HG02943 (cell line): Measurements from ENCODE around the gene TMEM164.

ENCODE experiments used
- ATAC-seq: cut with Tn5 transposase; IDR thresholded peaks from one replicate; pipeline ENCODE4 v1.9.1; 2021; ENCODE audit warnings: mild to moderate bottlenecking, low read depth, moderate library complexity; ENCODE audit not compliant: unreplicated experiment

The TMEM164 gene

GRCh38 chrX:110036162-110037033 lies 33.5 kb downstream of the TMEM164 start:
- no peak for ATAC-seq

DNA sequence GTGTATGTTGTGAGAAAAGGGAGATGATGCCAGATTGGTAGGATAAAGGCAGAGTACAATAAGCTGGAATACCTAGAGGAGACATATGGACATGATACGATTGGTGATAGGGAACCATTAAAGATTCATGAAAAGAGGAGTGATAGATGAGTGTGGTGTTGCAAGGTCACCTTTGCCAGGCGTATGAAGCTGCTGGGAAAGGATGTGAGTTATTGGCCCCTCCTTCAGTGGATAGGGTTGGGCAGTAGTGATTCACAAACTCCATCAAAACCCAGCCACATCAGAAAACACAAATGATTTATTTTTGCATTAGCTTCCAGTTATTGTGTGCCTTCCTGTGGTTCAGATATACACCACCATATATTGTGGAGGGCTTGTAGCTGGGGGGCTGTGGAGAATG lies 34.3 kb downstream of the TMEM164 start:
- no peak for ATAC-seq

- no peak for ATAC-seq
Observed at GRCh38 chrX:110038900-110039299, 36.0 kb downstream of the TMEM164 start.

DNA sequence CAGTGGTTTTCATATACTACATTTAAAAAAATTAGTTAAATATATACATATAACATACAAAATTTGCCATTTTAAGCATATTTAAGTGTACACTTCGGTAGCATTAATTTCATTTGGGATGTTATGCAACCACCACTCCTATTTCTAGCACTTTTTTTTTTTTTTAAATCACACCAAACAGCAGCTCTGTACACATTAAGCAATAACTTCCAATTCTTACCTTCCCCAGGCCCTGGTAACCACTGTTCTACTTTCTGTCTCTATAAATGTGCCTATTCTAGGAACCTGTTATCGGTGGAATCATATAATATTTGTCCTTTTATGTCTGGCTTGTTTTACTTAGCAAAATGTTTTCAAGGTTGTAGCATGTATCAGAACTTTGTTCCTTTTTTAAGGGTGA lies 39.1 kb downstream of the TMEM164 start:
- ATAC-seq: no peak

DNA sequence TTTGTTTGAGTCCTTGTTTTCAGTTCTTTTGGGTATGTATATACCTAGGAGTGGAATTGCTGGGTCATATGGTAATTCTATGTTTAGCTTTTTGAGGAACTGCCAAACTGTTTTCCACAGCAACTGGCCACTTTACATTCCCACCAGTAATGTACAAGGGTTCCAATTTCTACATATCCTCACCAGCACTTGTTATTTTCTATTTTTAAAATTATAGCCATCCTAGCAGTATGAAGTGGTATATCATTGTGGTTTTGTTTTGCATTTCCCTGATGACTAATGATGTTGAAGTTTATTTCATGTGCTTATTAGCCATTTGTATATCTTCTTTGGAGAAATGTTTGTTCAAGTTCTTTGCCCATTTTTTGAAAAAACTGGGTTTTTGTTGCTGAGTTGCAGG lies 39.6 kb downstream of the TMEM164 start:
- no peak for ATAC-seq

GRCh38 chrX:110043506-110043905 lies 40.6 kb downstream of the TMEM164 start:
- ATAC-seq: no peak

- no peak for ATAC-seq
Observed at GRCh38 chrX:110044346-110045249, 41.7 kb downstream of the TMEM164 start.

- ATAC-seq: no peak
Observed at GRCh38 chrX:110045421-110045820, 42.5 kb downstream of the TMEM164 start.

DNA sequence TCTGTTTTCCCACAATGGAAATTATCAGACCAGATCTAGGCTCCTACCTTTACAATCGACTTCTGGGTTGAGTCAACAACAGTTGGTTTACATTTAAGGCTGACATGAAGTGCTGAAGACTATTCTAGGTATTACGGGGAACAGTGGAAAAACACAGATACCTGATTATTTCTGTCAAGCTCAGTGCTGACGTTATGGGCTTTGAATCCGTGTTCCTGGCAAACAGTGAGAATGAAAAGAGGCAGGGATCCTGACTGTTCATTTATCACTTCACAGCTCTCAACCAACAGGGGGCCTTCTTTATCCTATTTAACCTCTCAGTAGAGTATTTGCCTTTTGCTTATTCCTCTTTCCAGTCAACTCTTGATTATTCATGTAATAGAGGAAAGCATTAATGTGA lies 43.1 kb downstream of the TMEM164 start:
- ATAC-seq: no peak

DNA sequence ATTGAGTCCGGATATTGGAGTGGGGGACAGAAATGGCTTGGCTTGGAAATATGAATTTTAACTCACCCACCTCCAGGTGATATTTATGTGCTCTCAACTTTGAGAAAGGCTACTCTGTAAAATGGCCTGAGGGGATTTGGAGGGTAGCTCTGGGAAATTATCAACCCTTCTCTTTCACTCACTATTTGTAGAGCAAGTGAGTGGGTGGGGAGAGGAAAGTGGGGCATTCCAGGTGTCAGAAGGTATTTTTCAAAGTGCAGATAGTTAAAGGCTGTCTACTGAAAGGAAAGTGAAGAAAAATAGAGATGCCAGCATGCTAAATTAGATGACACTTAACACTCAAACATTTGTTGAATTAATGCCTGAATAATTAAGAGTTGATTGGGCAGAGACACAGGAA lies 44.1 kb downstream of the TMEM164 start:
- no peak for ATAC-seq

DNA sequence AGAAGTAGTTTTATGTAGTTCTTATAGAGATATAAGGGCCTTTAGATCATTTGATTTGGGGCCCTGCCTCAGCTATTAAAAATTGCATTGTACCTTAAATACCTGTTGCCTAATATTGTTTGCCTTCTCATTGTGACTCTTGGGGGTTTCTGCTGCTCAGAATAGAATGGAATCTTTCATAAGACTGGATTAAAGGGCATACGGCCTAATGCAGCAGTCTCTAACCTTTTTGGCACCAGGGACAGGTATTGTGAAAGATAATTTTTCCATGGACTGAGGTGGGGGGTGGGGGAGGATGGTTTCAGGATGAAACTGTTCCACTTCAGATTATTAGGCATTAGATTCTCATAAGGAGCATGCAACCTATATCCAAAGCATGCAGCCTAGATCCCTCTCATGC lies 46.2 kb downstream of the TMEM164 start:
- no peak for ATAC-seq

- ATAC-seq: no peak
Observed at GRCh38 chrX:110050386-110050785, 47.5 kb downstream of the TMEM164 start.

GRCh38 chrX:110050901-110051300 lies 48.0 kb downstream of the TMEM164 start:
- no peak for ATAC-seq

DNA sequence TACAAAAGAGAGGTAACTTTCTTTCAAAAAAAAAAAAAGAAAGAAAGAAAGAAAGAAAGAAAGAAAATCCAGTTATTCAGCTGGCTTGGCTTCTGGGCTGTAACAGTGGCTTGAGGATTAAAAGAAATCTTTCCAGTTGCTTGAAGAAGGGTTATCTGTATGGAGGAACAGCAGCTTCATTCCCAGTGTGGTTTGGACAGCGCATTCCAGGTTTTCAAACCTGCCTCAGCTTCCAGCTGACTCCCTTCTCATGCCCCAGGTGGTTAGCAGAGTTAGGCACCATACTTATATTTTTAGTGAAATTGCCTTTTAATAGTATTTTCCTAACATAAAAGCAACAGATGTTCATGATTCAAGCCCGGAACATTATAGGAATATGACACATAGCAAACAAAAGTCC lies 48.6 kb downstream of the TMEM164 start:
- ATAC-seq: no peak

DNA sequence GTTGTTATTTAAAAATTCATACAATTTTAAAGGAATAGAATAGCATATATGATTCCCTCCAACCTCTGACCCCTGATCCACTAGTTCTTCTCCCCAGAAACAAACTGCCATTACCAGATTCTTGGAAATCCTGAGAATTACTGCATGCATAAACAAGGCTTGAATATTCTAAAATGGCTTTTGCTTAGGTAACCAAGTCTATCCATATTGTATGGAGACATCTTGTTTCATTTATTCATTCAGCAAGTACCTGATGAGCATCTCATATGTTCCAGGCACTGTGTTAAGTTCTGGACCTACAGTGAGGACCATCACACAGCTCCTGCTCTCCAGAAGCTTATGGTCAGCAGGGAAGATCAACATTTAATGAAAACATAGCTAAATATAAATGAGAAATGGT lies 49.4 kb downstream of the TMEM164 start:
- no peak for ATAC-seq

GRCh38 chrX:110053453-110053852 lies 50.5 kb downstream of the TMEM164 start:
- ATAC-seq: no peak

DNA sequence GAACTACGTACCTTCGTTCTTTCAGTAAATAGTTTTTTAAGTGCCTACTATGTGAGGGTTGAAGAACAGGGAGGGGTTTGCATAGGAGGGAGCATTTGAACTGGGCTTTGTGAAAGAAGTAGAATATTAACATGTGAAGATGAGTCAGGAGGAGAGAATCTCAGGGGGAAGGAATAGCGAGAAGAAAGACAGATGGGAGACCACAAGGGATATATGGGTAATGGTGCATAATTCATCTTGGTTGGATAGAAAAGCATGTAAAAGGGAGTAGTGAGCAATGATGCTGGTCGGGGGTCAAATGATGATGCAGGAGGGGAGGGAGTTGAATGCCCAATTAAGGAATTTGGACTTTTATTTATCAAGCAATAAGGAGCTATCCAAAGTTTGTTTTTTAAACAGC lies 52.7 kb downstream of the TMEM164 start:
- no peak for ATAC-seq

DNA sequence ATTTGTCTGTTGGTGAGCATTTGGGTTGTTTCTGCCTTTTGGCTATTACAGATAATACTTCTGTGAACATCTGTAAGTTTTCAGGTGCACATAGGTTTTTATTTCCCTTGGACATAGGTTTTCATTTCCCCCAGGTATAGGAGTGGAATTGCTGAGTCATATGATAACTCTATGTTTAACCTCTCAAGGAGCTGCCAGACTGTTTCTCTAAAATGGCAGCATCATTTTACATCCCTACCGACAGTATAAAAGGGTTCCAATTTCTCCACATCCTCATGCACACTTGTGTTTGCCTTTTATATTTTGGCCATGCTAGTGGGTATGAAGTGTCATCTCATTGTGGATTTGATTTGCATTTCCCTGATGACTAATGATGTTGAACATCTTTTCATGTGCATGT lies 53.5 kb downstream of the TMEM164 start:
- no peak for ATAC-seq

DNA sequence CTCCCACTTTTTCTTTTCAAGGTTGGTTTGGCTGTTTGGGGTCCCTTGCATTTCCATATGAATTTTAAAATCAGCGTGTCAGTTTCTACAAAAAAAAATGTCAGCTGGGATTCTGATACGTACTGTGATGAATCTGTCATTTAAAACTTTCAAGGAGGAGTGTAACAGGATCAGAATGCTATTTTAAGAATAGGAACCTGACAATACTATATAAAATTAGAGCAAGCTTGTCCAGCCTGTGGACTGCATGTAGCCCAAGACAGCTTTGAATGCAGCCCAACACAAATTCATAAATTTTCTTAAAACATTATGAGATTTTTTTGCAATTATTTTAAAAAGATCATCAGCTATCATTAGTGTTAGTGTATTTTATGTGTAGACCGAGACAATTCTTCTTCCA lies 56.5 kb downstream of the TMEM164 start:
- no peak for ATAC-seq

GRCh38 chrX:110060317-110060716 lies 57.4 kb downstream of the TMEM164 start:
- ATAC-seq: no peak

DNA sequence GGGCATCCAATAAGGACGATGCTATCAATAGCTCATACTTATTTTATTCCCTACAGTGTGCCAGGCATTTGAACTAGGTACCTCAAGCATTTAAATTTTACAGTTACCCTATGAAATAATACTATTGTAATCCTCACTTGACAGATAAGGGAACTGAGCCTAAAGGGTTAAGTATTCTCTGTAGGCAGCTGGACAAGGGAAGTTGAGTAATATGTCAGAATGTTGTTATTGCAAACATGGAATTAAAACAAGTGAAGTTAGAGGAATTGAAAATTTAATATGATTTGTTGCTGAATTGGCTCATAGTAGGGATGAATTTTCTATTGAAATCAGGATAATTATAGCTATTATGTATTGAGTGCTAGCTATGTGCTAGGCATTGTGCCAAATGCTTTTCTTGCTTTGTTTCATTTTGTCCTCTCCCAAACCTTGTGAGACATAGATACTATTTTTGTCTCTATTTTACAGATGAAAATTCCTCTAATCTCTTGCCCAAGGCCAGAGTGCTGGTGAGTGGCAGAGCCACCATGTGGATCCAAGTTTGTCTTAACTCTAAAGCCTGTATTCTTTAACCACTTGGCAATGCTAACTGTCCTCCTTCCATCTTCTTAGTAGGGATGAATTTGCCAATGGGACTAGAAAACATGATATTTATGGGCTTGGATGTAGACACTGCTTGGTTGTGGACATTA lies 58.1 kb downstream of the TMEM164 start:
- no peak for ATAC-seq
